Esophagus squamous epithelium (tissue), 4 donors: ENCODE results near the gene TM9SF4.

Experiments used
- POLR2A ChIP-seq, 4 donors: fragments of 450-650 bp; IDR thresholded peaks; one replicate each; pipeline ENCODE4 v1.6.1; 2017; ENCODE audit warnings: antibody characterized with exemption in 4 of 4, mild to moderate bottlenecking in 4 of 4, moderate library complexity in 3 of 4
- TF ChIP-seq, protein P1 (sequence below), 6 experiments: fragments of 450-650 bp in 4 of 6; fragments of 200-600 bp in 2 of 6; sonication (generic) in 2 of 6; IDR thresholded peaks; one replicate each; pipeline ENCODE4 v1.5.1; 2016 to 2019; ENCODE audit warnings: antibody characterized with exemption in 6 of 6, mild to moderate bottlenecking in 4 of 6, moderate library complexity in 4 of 6

DNA sequence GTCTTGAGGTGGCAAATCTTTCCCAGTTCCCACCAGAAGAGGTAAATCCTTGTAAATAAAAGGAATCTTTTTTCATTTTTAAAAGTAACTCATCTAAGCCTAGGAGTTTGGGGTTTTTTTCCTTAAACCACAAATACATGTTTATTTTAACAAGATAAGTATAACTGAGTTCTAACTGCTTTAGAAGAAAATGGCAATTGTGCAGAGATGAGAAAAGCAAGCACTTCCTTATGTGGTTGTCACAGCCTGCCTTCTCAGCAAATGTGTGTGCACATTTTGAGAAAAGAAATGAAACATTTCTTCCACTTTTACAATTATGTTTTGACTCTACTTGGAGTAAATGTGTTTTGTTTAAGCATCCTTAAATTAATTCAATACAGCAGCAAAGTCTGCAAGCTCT is 39.8 kb upstream of the TM9SF4 start:
- TF ChIP-seq, protein P1, sequence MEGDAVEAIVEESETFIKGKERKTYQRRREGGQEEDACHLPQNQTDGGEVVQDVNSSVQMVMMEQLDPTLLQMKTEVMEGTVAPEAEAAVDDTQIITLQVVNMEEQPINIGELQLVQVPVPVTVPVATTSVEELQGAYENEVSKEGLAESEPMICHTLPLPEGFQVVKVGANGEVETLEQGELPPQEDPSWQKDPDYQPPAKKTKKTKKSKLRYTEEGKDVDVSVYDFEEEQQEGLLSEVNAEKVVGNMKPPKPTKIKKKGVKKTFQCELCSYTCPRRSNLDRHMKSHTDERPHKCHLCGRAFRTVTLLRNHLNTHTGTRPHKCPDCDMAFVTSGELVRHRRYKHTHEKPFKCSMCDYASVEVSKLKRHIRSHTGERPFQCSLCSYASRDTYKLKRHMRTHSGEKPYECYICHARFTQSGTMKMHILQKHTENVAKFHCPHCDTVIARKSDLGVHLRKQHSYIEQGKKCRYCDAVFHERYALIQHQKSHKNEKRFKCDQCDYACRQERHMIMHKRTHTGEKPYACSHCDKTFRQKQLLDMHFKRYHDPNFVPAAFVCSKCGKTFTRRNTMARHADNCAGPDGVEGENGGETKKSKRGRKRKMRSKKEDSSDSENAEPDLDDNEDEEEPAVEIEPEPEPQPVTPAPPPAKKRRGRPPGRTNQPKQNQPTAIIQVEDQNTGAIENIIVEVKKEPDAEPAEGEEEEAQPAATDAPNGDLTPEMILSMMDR (IDR thresholded peaks at IDR 0.05) = no peak
- no peak for TF ChIP-seq POLR2A (IDR thresholded peaks at IDR 0.05)
